GM18909 (cell line): ENCODE results near the gene MRLN.
A peak's percentile ranks its signal among the peaks of the same experiment; 100 is the strongest.

Experiments used
- ATAC-seq: cut with Tn5 transposase; IDR thresholded peaks from one replicate; pipeline ENCODE4 v1.9.1; 2021; ENCODE audit warnings: mild to moderate bottlenecking; ENCODE audit not compliant: unreplicated experiment, poor library complexity

MRLN gene

GRCh38 chr10:59708816-59709394, 44.4 kb downstream of the MRLN start:
- peak; percentile 37 for ATAC-seq

GRCh38 chr10:59706851-59707797, 46.1 kb downstream of the MRLN start:
- ATAC-seq, result no peak

- no peak for ATAC-seq
Observed at GRCh38 chr10:59705931-59706330, 47.3 kb downstream of the MRLN start.

GRCh38 chr10:59704630-59705029, 48.6 kb downstream of the MRLN start:
- ATAC-seq, result no peak

GRCh38 chr10:59702347-59702746, 50.9 kb downstream of the MRLN start:
- no peak for ATAC-seq

- no peak for ATAC-seq
Observed at GRCh38 chr10:59700709-59701108, 52.5 kb downstream of the MRLN start.

GRCh38 chr10:59698326-59698725, 54.9 kb downstream of the MRLN start:
- no peak for ATAC-seq

GRCh38 chr10:59695637-59696036, 57.6 kb downstream of the MRLN start:
- no peak for ATAC-seq

- no peak for ATAC-seq
Observed at GRCh38 chr10:59694936-59695335, 58.3 kb downstream of the MRLN start.

- ATAC-seq, result no peak
Observed at GRCh38 chr10:59692113-59692512, 61.1 kb downstream of the MRLN start.

GRCh38 chr10:59688921-59689351, 64.3 kb downstream of the MRLN start:
- no peak for ATAC-seq

- no peak for ATAC-seq
Observed at GRCh38 chr10:59687657-59688056, 65.6 kb downstream of the MRLN start.
